Measurements from ENCODE around the gene TCIRG1.
"Not testable (repeated sequence)": the region's sequence is repeated elsewhere in the genome, so short reads cannot be mapped to it uniquely, and the experiment has no call there.

Gene TCIRG1

DNA sequence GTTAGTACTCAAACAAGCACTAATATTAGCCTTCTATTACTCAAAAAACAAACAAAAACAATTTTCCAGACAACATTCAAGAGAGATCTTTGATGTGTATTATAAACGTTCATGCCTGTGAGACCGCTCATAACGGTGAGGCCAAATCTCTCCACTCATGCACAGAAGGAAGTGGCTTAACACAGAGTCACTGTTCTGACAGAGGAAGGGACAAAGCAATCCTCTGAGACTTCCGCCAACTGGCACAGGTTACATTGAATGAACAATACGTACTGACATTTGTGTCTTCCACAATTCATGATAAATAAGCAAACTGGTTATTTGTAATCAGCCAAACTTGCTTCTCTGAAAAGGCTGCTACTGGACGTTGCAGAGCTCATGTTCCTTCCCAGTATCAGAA lies 51.9 kb downstream of the TCIRG1 start:
- no peak for DNase-seq

DNA sequence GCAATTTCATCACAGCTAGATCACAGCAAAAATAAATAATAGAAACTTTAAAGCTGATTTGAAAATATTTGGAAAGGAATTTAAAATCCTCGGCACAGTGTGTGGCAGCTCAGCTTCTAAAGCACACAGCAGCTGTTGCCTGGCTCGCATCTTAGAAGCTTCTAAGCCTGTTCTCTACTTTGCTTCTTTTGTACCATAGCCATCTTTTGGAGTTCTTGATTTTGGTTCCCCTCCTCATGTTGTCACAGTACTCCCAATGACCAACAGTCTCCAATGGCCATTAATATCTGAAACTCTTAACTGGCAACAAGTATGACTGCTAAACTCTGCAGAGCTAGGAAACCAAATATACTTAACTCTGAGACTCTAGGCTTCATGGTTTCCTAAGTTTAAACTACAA lies 53.6 kb downstream of the TCIRG1 start:
- no peak for DNase-seq

DNA sequence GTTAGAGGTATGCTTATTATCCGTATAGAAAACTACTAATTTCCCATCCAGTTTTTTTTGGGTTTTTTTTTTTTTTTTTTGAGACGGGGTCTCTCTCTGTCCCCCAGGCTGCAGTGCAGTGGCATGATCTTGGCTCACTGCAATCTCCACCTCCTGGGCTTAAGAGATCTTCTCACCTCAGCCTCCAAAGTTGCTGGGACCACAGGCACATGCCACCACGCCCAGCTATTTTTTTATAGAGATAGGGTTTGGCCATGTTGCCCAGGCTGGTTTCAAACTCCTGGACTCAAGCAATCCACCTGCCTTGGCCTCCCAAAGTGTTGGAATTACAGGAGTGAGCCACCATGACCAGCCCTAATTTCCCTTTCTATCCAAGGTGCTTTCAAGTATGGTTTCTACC lies 54.1 kb downstream of the TCIRG1 start:
- DNase-seq, result not testable (repeated sequence)

DNA sequence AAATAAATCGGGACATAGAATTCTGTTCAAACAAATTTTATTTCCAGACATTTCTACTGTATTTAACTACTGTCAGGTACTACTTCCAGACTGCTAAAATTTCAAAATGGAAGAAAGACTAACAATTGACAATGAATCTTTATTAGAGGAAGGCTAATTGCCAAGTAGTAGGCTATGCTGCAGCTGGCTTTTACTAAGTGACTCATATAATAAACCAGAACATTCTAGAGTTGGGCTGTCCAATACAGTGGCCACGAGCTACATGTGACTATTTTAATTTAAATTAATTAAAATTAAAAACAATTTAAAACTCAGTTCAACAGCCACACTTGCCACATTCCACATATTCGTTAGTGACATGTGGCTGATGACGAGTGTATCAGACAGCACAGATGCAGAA lies 54.7 kb downstream of the TCIRG1 start:
- no peak for DNase-seq

DNA sequence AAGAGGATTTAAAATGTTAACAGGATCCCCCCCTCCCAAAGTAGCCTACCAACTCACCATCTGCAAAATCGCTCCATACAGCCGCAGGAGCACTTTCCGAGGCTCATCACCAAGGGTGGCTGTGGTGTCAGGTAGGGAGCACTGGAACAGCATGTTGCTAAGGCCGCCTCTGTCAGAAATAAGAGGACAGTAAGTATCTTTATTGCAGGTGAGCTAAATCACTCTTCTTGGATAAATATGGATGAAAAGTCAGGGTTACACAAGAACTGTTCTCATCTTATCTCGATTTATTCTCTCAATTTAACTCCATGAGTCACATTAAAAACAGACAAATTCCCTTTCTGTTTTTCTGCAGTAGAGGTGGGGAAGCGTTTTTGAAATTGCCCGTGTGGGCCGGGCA lies 58.1 kb downstream of the TCIRG1 start:
- no peak for DNase-seq

DNA sequence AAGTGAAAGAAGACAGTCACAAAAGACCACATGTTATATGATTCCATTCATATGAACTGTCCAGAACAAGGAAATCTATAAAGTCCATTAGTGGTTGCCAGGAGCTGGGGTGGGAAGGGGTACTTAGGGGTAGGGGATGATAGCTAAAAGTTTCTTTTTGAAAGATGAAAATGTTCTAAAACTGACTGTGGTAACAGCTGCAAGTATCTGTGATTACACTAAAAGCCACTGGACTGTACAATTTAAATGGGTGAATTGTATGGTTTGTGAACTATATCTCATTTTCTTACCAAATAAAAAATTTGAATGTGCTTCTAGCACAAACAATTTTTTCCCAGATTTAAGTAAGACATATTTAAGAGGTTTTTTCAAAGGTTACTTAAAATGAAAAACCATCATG lies 60.2 kb downstream of the TCIRG1 start:
- no peak for DNase-seq

DNA sequence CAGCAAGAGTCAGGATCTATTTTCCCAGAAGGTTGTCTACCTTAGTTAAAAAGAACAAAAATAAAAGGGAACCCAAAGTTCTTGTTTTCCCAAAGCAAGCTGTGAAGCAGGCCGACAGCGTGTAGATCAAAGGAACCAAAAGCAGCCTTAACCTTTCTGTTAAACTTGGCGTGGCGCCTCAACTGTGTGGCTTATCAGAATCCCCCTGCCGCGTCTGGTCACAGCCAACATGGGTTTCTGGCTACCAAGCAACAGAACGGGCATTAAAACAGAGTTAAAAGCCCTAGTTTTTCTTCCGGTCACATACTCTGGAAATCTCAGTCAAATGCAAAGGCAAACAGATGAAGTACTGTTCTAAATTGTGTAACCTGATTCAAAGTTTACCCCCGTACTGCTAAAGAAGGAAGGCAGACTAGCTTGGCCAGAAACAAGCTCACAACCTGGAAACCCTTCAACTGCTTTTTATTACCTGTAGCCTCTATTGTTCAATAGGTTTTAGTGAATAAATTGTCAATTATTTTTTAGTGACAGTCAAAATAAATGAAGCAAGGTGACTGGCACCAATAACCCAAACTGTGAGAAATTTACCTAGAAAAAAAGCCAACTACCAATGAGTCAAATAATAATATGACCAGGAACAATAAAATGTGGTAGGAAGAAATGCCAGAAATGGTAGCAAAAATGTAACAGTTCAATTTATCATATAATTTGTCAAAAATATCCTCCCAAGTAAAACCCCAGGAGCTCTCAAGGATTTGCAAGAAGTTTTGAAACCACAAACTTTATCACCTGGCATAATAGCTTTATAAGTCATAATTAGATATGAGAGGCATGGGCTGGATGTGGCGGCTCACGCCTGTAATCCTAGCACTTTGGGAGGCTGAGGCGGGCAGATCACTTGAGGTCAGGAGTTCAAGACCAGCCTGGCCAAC lies 60.9 kb downstream of the TCIRG1 start:
- DNase-seq, result no peak
